HEK293T (cell line): ENCODE results near the gene INHBC.

Experiments
- BHLHE40 ChIP-seq: fragments of 450-650 bp; IDR thresholded peaks from 2 replicates; pipeline ENCODE4 v1.6.1; 2016; ENCODE audit warnings: mild to moderate bottlenecking, moderate library complexity, borderline replicate concordance
- FOXK2 ChIP-seq: fragments of 450-650 bp; IDR thresholded peaks from 2 replicates; pipeline ENCODE4 v1.6.1; 2016; ENCODE audit warnings: mild to moderate bottlenecking

GRCh38 chr12:57419495-57419894, 15.1 kb upstream of the INHBC start:
- TF ChIP-seq BHLHE40 = no peak
- TF ChIP-seq FOXK2 = no peak
